ENCODE data around the gene MAD1L1.
"Not testable (repeated sequence)": the region's sequence is repeated elsewhere in the genome, so short reads cannot be mapped to it uniquely, and the experiment has no call there.

MAD1L1 gene

GRCh38 chr7:2008101-2008935 is 224.4 kb downstream of the MAD1L1 start:
- no peak for DNase-seq

GRCh38 chr7:2007551-2007950 is 225.2 kb downstream of the MAD1L1 start:
- no peak for DNase-seq

- no peak for DNase-seq
Measured at GRCh38 chr7:2006921-2007381, 225.8 kb downstream of the MAD1L1 start.

- DNase-seq, result no peak
Measured at GRCh38 chr7:2006231-2006771, 226.4 kb downstream of the MAD1L1 start.

GRCh38 chr7:2005786-2006185 is 227.0 kb downstream of the MAD1L1 start:
- no peak for DNase-seq

GRCh38 chr7:2004841-2005725 is 227.7 kb downstream of the MAD1L1 start:
- no peak for DNase-seq

- DNase-seq, result no peak
Measured at GRCh38 chr7:2003931-2004812, 228.6 kb downstream of the MAD1L1 start.

- DNase-seq, result no peak
Measured at GRCh38 chr7:2003451-2003930, 229.3 kb downstream of the MAD1L1 start.

GRCh38 chr7:2002561-2003450 is 229.9 kb downstream of the MAD1L1 start:
- DNase-seq, result no peak

- DNase-seq, result no peak
Measured at GRCh38 chr7:2001601-2002442, 230.9 kb downstream of the MAD1L1 start.

- no peak for DNase-seq
Measured at GRCh38 chr7:2000746-2001321, 231.9 kb downstream of the MAD1L1 start.

- no peak for DNase-seq
Measured at GRCh38 chr7:2000153-2000687, 232.5 kb downstream of the MAD1L1 start.

- no peak for DNase-seq
Measured at GRCh38 chr7:1999278-1999984, 233.3 kb downstream of the MAD1L1 start.

- no peak for DNase-seq
Measured at GRCh38 chr7:1998146-1998545, 234.6 kb downstream of the MAD1L1 start.

GRCh38 chr7:1997537-1998076 is 235.1 kb downstream of the MAD1L1 start:
- DNase-seq, result no peak

- DNase-seq, result no peak
Measured at GRCh38 chr7:1996816-1997215, 235.9 kb downstream of the MAD1L1 start.

- not testable (repeated sequence) for DNase-seq
Measured at GRCh38 chr7:1995911-1996420, 236.8 kb downstream of the MAD1L1 start.

- DNase-seq, result no peak
Measured at GRCh38 chr7:1995426-1995825, 237.3 kb downstream of the MAD1L1 start.

Measured in stimulated activated CD4-positive, alpha-beta T cell treated with anti-CD3 and anti-CD28 coated beads, Interleukin-2, amount 100 ng/mL, for 48 hours (primary cell).